Fibroblast of villous mesenchyme (primary cell): Measurements from ENCODE around the gene FAT4. TPM values are rescaled to one million over a fixed set of nuclear protein-coding genes. Genes with fewer than 3 reads are reported as not detected.

Source experiments
- DNase-seq: peaks from one replicate; pipeline ENCODE4 v3.0.0-alpha.2; 2010; ENCODE audit warnings: low read depth
- H3K4me3 ChIP-seq: 2 replicates; pipeline ENCODE4 v1.5.1; 2011; ENCODE audit warnings: low read depth, mild to moderate bottlenecking, low read length
- total RNA-seq: library from RNA; depleted of rRNA; stranded (reverse); fragments of >200 nt; gene quantifications from 2 replicates; pipeline ENCODE4 v1.2.3, GENCODE V29; 2012
- TF ChIP-seq, protein P1 (sequence below): IDR thresholded peaks from 2 replicates; pipeline ENCODE4 v1.5.1; 2012; ENCODE audit warnings: low read depth, mild to moderate bottlenecking, low read length; ENCODE audit not compliant: insufficient read depth

FAT4 gene
- total RNA-seq, 1 donor = 44.9 TPM

DNA sequence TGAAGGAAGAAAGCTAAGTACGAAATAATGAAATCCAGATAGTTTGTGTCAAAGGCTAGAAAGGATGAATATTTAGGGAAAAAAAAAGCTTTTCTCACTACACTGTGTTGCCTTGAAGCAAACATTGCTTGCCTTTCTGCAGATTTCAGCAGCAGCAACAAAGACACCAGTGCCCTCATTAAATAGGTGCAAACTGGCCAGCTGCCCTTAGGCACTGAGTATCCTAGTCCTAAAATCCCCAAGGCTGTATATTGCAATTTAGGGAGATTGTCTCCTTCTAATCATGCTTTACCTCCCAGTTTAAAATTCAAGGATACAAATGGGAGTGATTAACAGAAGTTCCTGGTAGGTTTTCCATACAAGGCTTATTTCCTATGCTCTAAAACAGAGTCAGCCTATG, 8.6 kb upstream of the FAT4 start:
- TF ChIP-seq, protein P1, sequence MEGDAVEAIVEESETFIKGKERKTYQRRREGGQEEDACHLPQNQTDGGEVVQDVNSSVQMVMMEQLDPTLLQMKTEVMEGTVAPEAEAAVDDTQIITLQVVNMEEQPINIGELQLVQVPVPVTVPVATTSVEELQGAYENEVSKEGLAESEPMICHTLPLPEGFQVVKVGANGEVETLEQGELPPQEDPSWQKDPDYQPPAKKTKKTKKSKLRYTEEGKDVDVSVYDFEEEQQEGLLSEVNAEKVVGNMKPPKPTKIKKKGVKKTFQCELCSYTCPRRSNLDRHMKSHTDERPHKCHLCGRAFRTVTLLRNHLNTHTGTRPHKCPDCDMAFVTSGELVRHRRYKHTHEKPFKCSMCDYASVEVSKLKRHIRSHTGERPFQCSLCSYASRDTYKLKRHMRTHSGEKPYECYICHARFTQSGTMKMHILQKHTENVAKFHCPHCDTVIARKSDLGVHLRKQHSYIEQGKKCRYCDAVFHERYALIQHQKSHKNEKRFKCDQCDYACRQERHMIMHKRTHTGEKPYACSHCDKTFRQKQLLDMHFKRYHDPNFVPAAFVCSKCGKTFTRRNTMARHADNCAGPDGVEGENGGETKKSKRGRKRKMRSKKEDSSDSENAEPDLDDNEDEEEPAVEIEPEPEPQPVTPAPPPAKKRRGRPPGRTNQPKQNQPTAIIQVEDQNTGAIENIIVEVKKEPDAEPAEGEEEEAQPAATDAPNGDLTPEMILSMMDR = no peak
- H3K4me3 ChIP-seq = no peak overlapping the region
- DNase-seq = no peak

DNA sequence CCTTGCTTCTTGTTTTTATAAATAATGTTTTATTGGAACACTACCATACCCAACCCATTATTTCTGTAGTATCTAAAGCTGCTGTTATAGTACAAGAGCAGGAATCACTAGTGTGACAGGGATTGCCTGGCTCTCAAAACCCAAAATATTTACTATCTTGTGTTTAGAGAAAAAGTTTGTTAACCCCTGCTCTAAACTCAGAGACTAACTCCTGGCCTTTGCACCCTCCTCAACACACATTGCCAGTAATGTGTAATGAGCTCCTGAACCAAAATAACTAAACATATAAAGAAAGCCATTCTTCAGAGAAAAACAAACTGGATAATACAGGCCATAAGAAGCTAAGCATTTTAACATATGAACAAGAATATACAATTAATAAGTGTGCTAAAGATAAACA, 8.2 kb upstream of the FAT4 start:
- TF ChIP-seq, protein P1 = no peak

DNA sequence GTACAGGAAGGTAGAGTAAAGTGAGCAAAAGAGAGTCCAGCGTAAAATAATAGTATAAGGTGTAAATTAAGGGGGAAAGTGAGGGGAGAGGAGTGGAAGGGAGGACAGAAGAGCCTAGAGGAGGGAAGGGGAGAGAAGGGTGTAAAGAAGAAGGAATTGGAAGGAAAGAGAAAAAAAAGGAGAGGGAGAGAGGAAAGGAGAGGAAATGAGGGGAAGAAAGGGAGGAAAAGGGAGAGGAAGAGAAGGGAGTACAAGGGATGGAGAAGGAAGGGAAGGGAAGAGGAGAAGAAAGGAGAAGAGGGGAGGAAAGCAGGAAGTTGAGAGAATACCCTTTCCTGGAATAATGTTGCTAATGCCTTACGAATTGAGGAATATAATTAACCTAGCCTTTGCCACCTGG, 3.3 kb upstream of the FAT4 start:
- no peak for DNase-seq
- TF ChIP-seq, protein P1 = no peak
- no peak overlapping the region for H3K4me3 ChIP-seq

More for the DNA sequence above, 8.2 kb upstream of the FAT4 start:
- H3K4me3 ChIP-seq = no peak overlapping the region
- no peak for DNase-seq

DNA sequence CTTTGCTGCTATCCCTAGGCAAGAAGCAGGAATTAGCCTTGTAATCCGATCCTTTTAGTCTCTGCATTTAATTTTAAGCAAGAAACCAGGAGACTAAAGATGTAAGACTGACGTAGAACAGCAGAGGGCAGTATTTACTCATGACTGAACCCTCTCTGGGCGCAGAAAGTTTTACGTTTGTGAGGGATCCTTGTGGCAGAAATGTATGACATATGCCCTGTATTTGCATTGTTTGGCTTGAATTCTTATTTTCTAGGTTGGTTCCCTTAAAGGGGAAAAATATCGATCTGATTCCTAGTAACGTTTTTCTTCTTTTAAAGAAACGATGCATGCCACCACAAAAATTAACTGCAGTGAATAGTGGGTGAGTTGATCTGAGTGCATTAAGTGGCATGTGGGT, 1.3 kb upstream of the FAT4 start:
- TF ChIP-seq, protein P1 = peak; percentile 90
- DNase-seq = peak; percentile 92
- no peak overlapping the region for H3K4me3 ChIP-seq

DNA sequence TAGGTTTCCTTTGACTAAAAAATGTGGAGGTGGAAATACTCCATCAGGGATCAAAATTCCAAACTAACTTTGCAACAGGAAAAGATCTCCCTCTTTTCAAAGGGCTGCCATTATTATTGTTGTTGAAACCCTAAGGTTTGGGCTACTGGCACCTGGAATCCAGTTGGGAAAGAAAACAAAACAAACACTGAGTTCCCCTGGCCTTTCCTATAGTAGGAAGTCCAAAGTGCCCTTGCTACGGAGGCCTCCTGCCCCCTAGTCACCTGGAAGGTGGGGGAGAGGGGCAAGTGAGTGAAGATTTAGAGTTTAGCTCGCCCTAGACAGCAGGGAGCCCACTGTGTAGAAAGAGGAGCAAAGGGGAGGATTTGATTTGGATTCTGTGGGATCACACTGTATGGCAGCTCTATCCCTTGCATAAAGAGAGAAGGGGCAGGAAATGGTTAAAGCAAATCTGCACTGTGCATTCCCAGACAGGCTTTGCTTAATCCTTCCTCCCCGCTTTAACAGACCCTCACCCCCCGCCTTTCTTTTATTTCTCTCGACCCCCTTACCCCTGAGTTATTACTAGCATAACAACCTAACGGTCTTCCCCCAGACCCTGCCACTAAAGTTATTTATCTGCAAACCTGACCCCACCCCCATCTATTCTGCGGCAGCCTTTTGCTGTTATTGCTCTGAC, 627 bp upstream of the FAT4 start:
- no peak for DNase-seq
- peak overlapping the region; percentile 96 for H3K4me3 ChIP-seq
- TF ChIP-seq, protein P1 = no peak

DNA sequence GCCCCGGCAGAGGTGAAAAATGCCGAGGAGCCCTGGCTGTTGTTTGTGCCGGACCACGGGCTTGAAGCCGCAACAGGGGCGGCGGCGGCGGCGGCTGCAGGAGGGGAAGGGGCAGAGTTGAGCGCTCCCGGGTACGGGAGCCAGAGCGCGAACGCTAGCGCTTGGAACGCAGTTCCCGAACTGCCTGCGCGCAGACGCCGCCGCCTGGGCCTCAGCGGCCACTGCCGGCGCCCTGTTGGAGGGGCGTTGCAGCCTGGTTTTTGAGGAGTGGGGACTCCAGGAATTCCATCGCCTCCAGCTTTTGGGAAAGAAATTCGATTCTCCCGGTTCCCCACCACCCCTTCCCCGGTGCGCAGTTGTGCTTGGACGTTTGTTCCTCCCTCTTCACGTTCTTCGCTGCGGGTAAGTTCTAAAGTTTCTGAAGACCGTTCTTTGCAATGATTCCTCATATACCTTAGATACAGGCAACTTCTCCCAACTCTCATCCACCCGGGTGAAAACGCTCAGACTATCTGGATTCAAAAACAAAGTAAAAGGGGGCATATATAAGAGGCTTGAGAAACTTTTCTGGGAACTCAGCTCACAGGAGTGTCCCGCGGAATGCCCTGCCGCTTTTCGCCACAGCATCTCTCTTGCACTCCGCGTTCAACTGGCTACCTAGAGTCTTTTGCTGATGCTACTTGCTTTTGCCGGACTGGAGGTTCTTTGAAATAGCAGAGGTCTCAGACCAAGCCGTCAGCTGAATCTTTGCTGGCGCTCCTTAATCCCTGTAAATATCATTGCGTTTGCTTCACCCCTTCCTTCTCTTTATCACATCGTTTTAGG, 1.0 kb downstream of the FAT4 start:
- peak overlapping the region; percentile 96 for H3K4me3 ChIP-seq
- DNase-seq = peak; percentile 58
- TF ChIP-seq, protein P1 = peak; percentile 13
